CD4-positive, alpha-beta T cell treated with Interleukin-1 beta for 1 hour (primary cell): ENCODE results near the gene BACE1.
"Not testable (repeated sequence)": the region's sequence is repeated elsewhere in the genome, so short reads cannot be mapped to it uniquely, and the experiment has no call there.

ENCODE experiments used
- DNase-seq, 2 donors: peaks; one replicate each; pipeline ENCODE4 v3.0.0-alpha.2; 2020 to 2022

BACE1 gene

GRCh38 chr11:117316197-117316961 lies at the start of gene BACE1:
BACE1 (minus strand) TSS chr11:117316256; CDS start chr11:117315795, 461 bp downstream.
- DNase-seq = peak in 1 of 2 donors; percentile 16

DNA sequence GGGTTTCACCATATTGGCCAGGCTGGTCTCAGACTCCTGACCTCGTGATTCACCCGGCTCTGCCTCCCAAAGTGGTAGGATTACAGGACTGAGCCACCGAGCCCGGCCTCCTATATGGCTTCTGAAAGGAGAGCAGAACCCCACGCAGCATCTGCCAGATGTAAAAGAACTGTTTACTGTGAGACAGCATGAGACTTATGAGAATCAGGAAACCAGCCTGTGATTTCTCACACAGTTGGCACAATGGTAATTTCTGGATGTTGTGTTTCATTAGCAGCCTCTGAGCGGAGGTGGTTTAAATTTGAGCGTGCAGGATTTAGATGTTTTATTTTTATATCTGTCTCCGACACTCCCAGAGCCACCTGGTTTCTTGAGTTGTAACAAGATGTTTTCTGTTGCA lies 45.4 kb upstream of the BACE1 start:
- DNase-seq = no peak

GRCh38 chr11:117356126-117356890 lies 40.3 kb upstream of the BACE1 start:
- DNase-seq = no peak

DNA sequence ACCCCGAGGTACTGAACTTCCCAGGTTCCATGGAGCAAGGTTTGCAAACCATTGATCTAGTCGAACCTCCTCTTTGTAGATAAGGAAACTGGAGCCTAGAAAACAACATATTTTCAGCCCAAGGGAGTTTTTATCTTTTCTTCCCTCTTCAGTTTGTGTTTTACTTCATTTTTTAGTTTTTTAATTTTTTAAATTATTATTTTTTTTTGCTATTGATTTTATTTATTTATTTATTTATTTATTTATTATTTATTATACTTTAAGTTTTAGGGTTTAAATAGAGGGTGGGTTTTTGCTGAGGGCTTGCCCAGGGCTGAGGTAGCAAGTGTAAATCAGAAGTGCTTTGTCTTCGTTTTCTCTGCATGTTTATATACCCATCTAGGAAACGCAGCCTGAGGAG lies 38.5 kb upstream of the BACE1 start:
- DNase-seq = no peak

DNA sequence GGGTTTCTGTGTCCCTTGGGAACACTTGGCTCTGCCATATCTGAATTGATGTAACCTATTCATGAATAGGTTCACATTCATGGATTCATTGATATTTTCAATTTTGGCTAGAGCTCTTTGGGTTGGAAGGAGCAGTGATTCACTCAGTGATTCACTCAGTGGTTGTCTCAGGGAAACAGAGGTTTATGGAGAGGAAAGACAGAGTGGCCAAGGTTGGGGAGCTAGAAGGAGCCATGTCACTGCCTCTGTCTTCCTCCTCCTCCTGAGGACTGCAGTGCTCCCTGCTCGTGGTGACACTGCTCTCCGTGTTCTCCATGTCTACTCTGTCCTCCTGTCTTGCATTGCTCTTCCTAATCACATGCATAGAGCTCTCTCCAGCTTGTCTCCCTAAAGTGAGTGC lies 29.0 kb upstream of the BACE1 start:
- DNase-seq = no peak

GRCh38 chr11:117337076-117337475 lies 21.0 kb upstream of the BACE1 start:
- DNase-seq = no peak

- DNase-seq = no peak
Observed at GRCh38 chr11:117335399-117335798, 19.3 kb upstream of the BACE1 start.

- DNase-seq = no peak
Observed at GRCh38 chr11:117334896-117335295, 18.8 kb upstream of the BACE1 start.

DNA sequence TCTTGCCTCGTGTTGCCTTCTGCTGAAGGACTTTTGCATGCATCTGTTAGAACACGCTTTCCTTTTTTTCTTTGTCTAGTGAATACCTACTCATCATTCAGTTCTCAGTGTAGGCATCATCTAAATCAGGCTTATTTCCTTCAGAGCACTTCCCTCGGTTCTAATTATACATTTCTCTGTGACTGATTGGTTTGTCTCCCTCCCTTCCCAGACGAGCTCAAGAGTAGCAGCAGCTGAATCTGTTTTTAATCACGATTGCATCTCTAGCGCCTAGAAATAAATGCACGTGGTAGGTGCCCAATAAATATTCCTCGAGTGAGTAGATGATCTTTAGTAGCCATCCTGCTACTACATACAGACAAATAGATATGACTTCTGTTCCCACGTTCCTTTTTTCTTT lies 17.9 kb upstream of the BACE1 start:
- no peak for DNase-seq

DNA sequence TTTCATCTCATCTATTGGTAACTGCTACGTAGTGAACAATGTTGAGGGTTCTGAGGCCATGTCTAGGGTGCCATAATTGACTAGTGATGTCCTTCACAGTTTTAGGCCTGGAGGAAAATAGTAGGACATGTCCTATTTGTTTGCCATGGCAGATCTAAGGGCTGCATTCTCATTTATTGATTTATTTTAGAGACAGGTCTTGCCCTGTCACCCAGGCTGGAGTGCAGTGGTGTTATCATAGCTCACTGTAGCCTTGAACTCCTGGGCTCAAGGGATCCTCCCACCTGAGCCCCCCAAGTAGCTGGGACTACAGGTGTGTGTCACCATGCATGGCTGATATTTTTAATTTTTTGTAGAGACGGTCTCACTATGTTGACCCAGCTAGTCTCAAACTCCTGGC lies 16.8 kb upstream of the BACE1 start:
- DNase-seq = no peak

GRCh38 chr11:117328375-117329010 lies 12.4 kb upstream of the BACE1 start:
- no peak for DNase-seq

GRCh38 chr11:117327567-117328374 lies 11.7 kb upstream of the BACE1 start, which contains the start of gene CEP164:
CEP164 (plus strand) TSS chr11:117327854; CDS start chr11:117338587, 10,733 bp downstream.
- peak; percentile 95 to 96 for DNase-seq

GRCh38 chr11:117327255-117327566 lies 11.2 kb upstream of the BACE1 start:
- DNase-seq = not testable (repeated sequence)

GRCh38 chr11:117319214-117319840 lies 3.3 kb upstream of the BACE1 start:
- DNase-seq = no peak

- DNase-seq = no peak
Observed at GRCh38 chr11:117318738-117319137, 2.7 kb upstream of the BACE1 start.

GRCh38 chr11:117315285-117316196 lies 515 bp downstream of the BACE1 start:
- DNase-seq = peak; percentile 4 to 6

- no peak for DNase-seq
Observed at GRCh38 chr11:117314840-117315239, 1.2 kb downstream of the BACE1 start.

GRCh38 chr11:117313828-117314768 lies 2.0 kb downstream of the BACE1 start:
- DNase-seq = no peak

GRCh38 chr11:117313091-117313490 lies 3.0 kb downstream of the BACE1 start:
- DNase-seq = no peak

- DNase-seq = no peak
Observed at GRCh38 chr11:117309310-117309709, 6.7 kb downstream of the BACE1 start.
